Germinal center (tissue), 1 donor: Measurements from ENCODE around the gene BMPER.

Experiments
- DNase-seq: peaks from one replicate; pipeline ENCODE4 v3.0.0; 2012; ENCODE audit warnings: mixed read lengths, low spot score

Gene BMPER

GRCh38 chr7:34062826-34063225, 157.5 kb downstream of the BMPER start:
- DNase-seq = no peak

- DNase-seq = no peak
Measured at GRCh38 chr7:34064519-34065158, 159.3 kb downstream of the BMPER start.

GRCh38 chr7:34066411-34066810, 161.1 kb downstream of the BMPER start:
- DNase-seq = no peak

GRCh38 chr7:34067005-34067778, 161.9 kb downstream of the BMPER start:
- DNase-seq = no peak

GRCh38 chr7:34069676-34070075, 164.3 kb downstream of the BMPER start:
- no peak for DNase-seq

- DNase-seq = no peak
Measured at GRCh38 chr7:34070511-34071323, 165.4 kb downstream of the BMPER start.

GRCh38 chr7:34073676-34074075, 168.3 kb downstream of the BMPER start:
- no peak for DNase-seq

GRCh38 chr7:34074421-34074820, 169.1 kb downstream of the BMPER start:
- DNase-seq = no peak

- no peak for DNase-seq
Measured at GRCh38 chr7:34075523-34076370, 170.4 kb downstream of the BMPER start.

GRCh38 chr7:34077168-34077567, 171.8 kb downstream of the BMPER start:
- no peak for DNase-seq

GRCh38 chr7:34078864-34079263, 173.5 kb downstream of the BMPER start:
- no peak for DNase-seq

- DNase-seq = no peak
Measured at GRCh38 chr7:34080513-34080912, 175.2 kb downstream of the BMPER start.

- no peak for DNase-seq
Measured at GRCh38 chr7:34081935-34082334, 176.6 kb downstream of the BMPER start.

GRCh38 chr7:34083440-34083839, 178.1 kb downstream of the BMPER start:
- DNase-seq = no peak

GRCh38 chr7:34084651-34085050, 179.3 kb downstream of the BMPER start:
- DNase-seq = no peak

GRCh38 chr7:34086064-34086463, 180.7 kb downstream of the BMPER start:
- DNase-seq = no peak

GRCh38 chr7:34086981-34087380, 181.6 kb downstream of the BMPER start:
- DNase-seq = no peak

GRCh38 chr7:34087892-34088891, 182.9 kb downstream of the BMPER start:
- DNase-seq = no peak

GRCh38 chr7:34090816-34091215, 185.5 kb downstream of the BMPER start:
- DNase-seq = no peak

- DNase-seq = peak; percentile 13
Measured at GRCh38 chr7:34091321-34091917, 186.1 kb downstream of the BMPER start.
